ENCODE results near the gene NOXA1. TPM values are rescaled to one million over a fixed set of nuclear protein-coding genes. Genes with fewer than 3 reads are reported as not detected.

Gene NOXA1
- total RNA-seq, 1 donor from 2014 or later: 3.9 TPM

DNA sequence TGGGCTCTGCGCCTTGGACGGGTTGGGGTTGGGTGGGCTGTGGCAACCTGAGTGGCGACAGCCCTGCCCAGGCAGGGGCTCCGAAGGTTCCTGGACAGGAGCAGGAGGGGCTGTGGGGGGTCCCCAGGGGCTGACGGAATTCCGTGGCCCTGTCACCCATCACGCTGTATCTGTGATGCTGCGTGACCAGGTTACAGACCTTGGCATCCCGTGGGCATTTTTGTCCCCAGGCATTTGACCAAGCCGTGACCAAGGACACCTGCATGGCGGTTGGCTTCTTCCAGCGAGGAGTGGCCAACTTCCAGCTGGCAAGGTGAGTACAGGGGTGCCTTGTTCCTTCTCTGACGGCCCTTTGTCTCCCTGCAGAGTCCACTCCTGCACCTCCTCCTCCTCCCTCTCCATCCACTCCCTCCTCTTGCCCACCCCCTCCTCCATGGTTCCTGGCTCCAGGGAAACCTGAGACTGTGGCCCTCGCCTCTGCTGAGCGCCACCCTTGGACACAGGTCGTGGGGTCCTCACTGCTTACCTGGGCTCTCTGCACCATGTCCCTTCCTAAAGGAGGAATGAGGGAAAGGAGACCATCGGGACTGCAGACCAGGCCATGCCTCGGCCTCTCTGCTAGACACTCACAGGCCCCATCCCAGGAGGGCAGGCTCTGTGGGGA lies 3.0 kb downstream of the NOXA1 start:
- no peak overlapping the region for H3K4me3 Mint-ChIP-seq

GRCh38 chr9:137427454-137428310 lies 4.5 kb downstream of the NOXA1 start:
- no peak overlapping the region for H3K4me3 Mint-ChIP-seq
- DNase-seq (no peak), ATAC-seq (ENCODE audit: low read depth) (no peak)
- no peak for TF ChIP-seq CTCF (IDR thresholded peaks at IDR 0.05)
- no peaks in the 10 kb centered on the region for H3K36me3 Mint-ChIP-seq (ENCODE audit: low read depth)
- H3K4me1 Mint-ChIP-seq: peaks cover 17% of the 10 kb centered on the region
- intact Hi-C loops (cut with micrococcal nuclease): loop anchor here (2.0 kb wide), 1 partner anchor 15 kb away; no protein-coding TSS in a partner anchor
- H3K27ac Mint-ChIP-seq: no peak overlapping the region
- no peaks in the 10 kb centered on the region for H3K9me3 Mint-ChIP-seq
- peaks cover 2% of the 10 kb centered on the region for H3K27me3 Mint-ChIP-seq
- POLR2A ChIA-PET: interaction anchor here (0.6 kb wide), 1 partner anchor 191 kb away, joined by 8 read pairs; no protein-coding TSS in a partner anchor
- CTCF ChIA-PET: no interaction called here

More for the DNA sequence above, 3.0 kb downstream of the NOXA1 start:
- no peak for TF ChIP-seq CTCF (IDR thresholded peaks at IDR 0.05)
- ChIA-PET POLR2A (no interaction called here), CTCF (no interaction called here)
- intact Hi-C loops (cut with micrococcal nuclease): no loop called here
- H3K27me3 Mint-ChIP-seq: no peaks in the 10 kb centered on the region
- H3K27ac Mint-ChIP-seq: no peak overlapping the region
- ATAC-seq (ENCODE audit: low read depth) (no peak), DNase-seq (no peak)
- H3K9me3 Mint-ChIP-seq: no peaks in the 10 kb centered on the region
- peaks cover 25% of the 10 kb centered on the region for H3K4me1 Mint-ChIP-seq
- H3K36me3 Mint-ChIP-seq (ENCODE audit: low read depth): no peaks in the 10 kb centered on the region

- POLR2A ChIA-PET: interaction anchor here (0.6 kb wide), 1 partner anchor 191 kb away, joined by 8 read pairs; no protein-coding TSS in a partner anchor
- TF ChIP-seq CTCF (IDR thresholded peaks at IDR 0.05): no peak
- Mint-ChIP-seq H3K4me1 (peaks cover 17% of the 10 kb centered on the region), H3K27me3 (peaks cover 2% of the 10 kb centered on the region), H3K4me3 (no peak overlapping the region), H3K9me3 (no peaks in the 10 kb centered on the region), H3K36me3 (ENCODE audit: low read depth) (no peaks in the 10 kb centered on the region), H3K27ac (no peak overlapping the region)
- ATAC-seq (ENCODE audit: low read depth) (no peak), DNase-seq (no peak)
- CTCF ChIA-PET: no interaction called here
- intact Hi-C loops (cut with micrococcal nuclease): loop anchor here (2.0 kb wide), 1 partner anchor 15 kb away; no protein-coding TSS in a partner anchor
Measured at GRCh38 chr9:137428311-137428630, 5.1 kb downstream of the NOXA1 start.

GRCh38 chr9:137428841-137429545 lies 5.8 kb downstream of the NOXA1 start:
- no peak for DNase-seq
- no peaks in the 10 kb centered on the region for H3K36me3 Mint-ChIP-seq (ENCODE audit: low read depth)
- no peaks in the 10 kb centered on the region for H3K9me3 Mint-ChIP-seq
- H3K27ac Mint-ChIP-seq: no peak overlapping the region
- TF ChIP-seq CTCF (IDR thresholded peaks at IDR 0.05): no peak
- ChIA-PET CTCF (no interaction called here), POLR2A (interaction anchor here (0.6 to 0.7 kb wide), 3 partner anchors 15 to 192 kb away, joined by 3 to 8 read pairs (median 4); no protein-coding TSS in a partner anchor)
- peaks cover 17% of the 10 kb centered on the region for H3K4me1 Mint-ChIP-seq
- H3K27me3 Mint-ChIP-seq: peaks cover 2% of the 10 kb centered on the region
- intact Hi-C loops (cut with micrococcal nuclease): loop anchor here (2.0 kb wide), 1 partner anchor 14 kb away; no protein-coding TSS in a partner anchor
- H3K4me3 Mint-ChIP-seq: no peak overlapping the region
- ATAC-seq (ENCODE audit: low read depth): peak; percentile 23

Measured in activated B cell treated with CpG ODN at 0.5 μM for 24 hours (primary cell).